Measurements from ENCODE around the gene LRRC59.

The LRRC59 gene

DNA sequence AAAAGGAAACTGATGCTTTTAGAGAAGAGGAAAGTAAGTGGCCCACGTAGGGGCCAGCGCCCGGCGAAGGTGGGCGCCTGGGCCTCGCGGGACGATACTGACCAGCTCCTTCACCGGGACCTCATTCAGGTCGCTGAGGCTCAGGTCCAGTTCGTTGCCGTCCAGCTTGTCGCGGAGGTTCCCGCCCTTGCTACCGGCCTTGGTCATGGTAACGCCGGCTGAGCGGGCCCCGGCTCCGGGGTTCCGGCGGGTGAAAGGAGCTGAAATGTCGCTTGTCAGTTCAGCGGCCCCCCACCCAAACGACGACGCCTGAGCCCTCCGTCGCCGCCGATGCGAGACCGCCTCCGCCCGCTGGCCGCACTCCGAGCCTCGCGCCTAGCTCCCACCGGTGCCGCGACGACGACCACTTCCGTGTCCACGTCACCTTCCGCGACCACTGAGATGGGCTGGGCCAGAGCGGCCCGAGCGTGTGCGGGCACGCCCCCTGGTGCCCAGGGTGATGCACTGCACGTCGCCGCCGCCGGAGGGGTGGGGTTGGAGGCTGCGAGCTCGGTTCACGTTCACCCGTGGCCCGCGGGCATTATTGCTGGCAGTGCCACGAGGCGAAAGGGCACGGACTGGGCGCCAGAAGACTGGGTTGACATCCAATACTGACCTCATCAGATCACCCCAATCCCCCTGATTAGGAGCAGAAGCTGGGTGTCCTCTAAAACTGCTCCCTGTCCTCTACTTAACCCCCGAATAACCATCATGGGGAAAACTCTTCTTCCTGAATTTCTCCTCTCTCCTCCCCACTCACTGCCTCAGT is at the start of gene LRRC59:
Gene LRRC59 (minus strand): TSS at position 413 of the 808 bp plus-strand sequence. CDS start 206 bp downstream, at position 207.
- Histone ChIP-seq H3K36me3 (ENCODE audit: insufficient read depth, low read length) (peaks cover 32% of the 10 kb centered on the region), H3K4me3 (peak within 1 kb of the TSS; percentile 91), H3K9ac (ENCODE audit: insufficient read length) (peak within 1 kb of the TSS; percentile 85), H3K9me3 (ENCODE audit: low read depth, low read length) (no peaks in the 10 kb centered on the region), H3K27ac (no peak within 1 kb of the TSS)
- TF ChIP-seq POLR2AphosphoS5 (IDR thresholded peaks at IDR 0.05; ENCODE audit: borderline replicate concordance, low read depth, low read length) (peak; percentile 87), FOXP2 (optimal IDR thresholded peaks at IDR 0.05; ENCODE audit: control extremely low read depth, extremely low read length, insufficient read depth) (peak; percentile 72), EZH2 (IDR thresholded peaks at IDR 0.05) (no peak)
- DNase-seq (ENCODE audit: low read depth, low spot score), result no peak

DNA sequence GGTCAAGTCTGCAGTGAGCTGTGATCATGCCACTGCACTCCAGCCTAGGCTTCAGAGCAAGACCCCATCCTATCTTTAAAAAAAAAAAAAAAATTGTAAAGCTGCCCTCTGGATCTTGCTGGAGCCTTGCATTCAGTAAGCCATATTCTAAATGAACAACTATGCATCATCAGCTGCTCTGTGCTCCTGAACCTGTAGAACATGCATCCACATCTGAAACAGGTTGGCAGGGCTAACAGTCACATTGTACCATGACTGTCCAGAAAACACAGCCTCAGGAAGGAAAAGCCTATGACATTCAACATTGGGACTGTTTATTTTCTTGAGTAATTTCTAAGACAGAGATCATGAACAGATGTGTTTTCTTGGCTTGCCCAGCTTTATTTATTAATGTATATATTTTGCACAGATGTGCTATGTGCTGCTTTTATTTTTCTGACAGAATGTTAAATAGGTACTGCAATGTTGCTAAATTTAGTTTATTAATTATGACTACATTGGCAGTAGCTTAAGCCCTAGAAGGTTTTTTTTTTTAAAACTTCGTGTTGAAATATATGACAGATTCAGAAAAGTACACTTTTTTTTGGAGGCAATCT is 48.5 kb upstream of the LRRC59 start:
- DNase-seq (ENCODE audit: low read depth, low spot score), result no peak
- no peak for TF ChIP-seq FOXP2 (optimal IDR thresholded peaks at IDR 0.05; ENCODE audit: control extremely low read depth, extremely low read length, insufficient read depth)
- no peak for TF ChIP-seq EZH2 (IDR thresholded peaks at IDR 0.05)
- TF ChIP-seq POLR2AphosphoS5 (IDR thresholded peaks at IDR 0.05; ENCODE audit: borderline replicate concordance, low read depth, low read length), result no peak
- Histone ChIP-seq H3K27ac (no peak overlapping the region), H3K36me3 (ENCODE audit: insufficient read depth, low read length) (no peaks in the 10 kb centered on the region), H3K9ac (ENCODE audit: insufficient read length) (no peak overlapping the region), H3K4me3 (no peak overlapping the region), H3K9me3 (ENCODE audit: low read depth, low read length) (no peaks in the 10 kb centered on the region)

DNA sequence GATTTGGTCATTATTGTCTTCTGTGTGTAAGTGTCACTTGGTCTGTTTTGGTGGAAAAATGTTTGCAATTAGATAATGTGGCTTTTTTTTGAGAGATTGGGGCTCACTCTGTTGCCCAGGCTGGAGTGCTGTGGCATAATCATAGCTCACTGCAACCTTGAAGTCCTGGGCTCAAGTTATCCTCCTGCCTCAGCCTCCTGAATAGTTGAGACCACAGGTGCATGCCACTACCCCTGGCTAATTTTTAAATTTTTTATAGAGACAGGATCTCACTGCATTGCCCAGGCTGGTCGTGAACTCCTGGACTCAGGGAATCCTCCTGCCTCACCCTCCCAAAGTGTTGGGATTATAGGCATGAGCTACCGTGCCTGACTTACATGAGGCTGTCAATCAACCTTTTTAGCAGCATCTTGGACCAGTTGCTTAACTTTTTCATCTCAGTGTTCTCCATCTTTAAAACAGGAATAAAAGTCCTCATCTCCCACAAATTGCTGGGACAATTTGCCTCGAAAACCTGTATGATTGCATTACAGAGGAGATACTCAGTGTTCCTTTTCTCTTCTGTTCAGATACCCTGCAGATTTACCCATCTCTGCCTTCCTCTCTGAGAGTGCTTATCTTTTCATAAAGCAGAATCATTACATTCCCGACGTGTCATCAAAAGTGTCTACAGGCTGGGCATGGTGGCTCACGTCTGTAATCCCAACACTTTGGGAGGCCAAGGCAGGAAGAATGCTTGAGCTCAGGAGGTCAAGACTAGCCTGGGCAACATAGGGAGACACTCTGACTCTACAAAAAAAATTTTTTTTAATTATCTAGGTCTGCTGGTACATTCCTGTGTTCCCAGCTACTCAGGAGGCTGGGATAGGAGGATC is 47.8 kb upstream of the LRRC59 start:
- H3K4me3 ChIP-seq, result no peak overlapping the region
- no peak for TF ChIP-seq POLR2AphosphoS5 (IDR thresholded peaks at IDR 0.05; ENCODE audit: borderline replicate concordance, low read depth, low read length)
- no peak for TF ChIP-seq FOXP2 (optimal IDR thresholded peaks at IDR 0.05; ENCODE audit: control extremely low read depth, extremely low read length, insufficient read depth)
- no peaks in the 10 kb centered on the region for H3K36me3 ChIP-seq (ENCODE audit: insufficient read depth, low read length)
- DNase-seq (ENCODE audit: low read depth, low spot score), result no peak
- no peak overlapping the region for H3K27ac ChIP-seq
- no peaks in the 10 kb centered on the region for H3K9me3 ChIP-seq (ENCODE audit: low read depth, low read length)
- no peak overlapping the region for H3K9ac ChIP-seq (ENCODE audit: insufficient read length)

DNA sequence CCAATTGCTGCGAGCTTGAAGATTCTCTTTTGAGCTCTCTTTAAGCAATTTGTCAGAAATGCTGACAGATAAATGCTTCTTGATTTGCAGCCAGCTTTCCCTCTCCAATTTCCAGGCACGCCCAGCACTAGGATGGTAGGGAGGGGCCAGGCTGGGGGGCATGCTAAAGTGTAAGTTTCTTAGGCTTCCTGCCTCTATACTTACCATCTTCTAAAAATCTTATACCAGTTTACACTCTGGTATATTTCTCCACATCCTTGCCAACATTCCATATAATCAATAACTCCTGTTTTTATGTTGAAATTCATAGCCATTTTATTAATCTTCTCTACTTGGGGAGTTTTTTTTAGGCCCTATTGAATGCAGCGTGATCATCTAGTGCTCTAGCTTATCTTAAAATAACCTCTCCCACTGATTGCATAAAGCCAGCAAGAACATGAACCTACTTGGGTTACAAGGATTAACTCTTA is 46.2 kb upstream of the LRRC59 start:
- no peaks in the 10 kb centered on the region for H3K9me3 ChIP-seq (ENCODE audit: low read depth, low read length)
- peak overlapping the region; percentile 51 for H3K4me3 ChIP-seq
- TF ChIP-seq FOXP2 (optimal IDR thresholded peaks at IDR 0.05; ENCODE audit: control extremely low read depth, extremely low read length, insufficient read depth) (no peak), POLR2AphosphoS5 (IDR thresholded peaks at IDR 0.05; ENCODE audit: borderline replicate concordance, low read depth, low read length) (no peak), EZH2 (IDR thresholded peaks at IDR 0.05) (no peak)
- DNase-seq (ENCODE audit: low read depth, low spot score), result no peak
- H3K9ac ChIP-seq (ENCODE audit: insufficient read length), result peak overlapping the region; percentile 24
- no peaks in the 10 kb centered on the region for H3K36me3 ChIP-seq (ENCODE audit: insufficient read depth, low read length)
- H3K27ac ChIP-seq, result no peak overlapping the region; the same call in 1 of the 2 replicates

DNA sequence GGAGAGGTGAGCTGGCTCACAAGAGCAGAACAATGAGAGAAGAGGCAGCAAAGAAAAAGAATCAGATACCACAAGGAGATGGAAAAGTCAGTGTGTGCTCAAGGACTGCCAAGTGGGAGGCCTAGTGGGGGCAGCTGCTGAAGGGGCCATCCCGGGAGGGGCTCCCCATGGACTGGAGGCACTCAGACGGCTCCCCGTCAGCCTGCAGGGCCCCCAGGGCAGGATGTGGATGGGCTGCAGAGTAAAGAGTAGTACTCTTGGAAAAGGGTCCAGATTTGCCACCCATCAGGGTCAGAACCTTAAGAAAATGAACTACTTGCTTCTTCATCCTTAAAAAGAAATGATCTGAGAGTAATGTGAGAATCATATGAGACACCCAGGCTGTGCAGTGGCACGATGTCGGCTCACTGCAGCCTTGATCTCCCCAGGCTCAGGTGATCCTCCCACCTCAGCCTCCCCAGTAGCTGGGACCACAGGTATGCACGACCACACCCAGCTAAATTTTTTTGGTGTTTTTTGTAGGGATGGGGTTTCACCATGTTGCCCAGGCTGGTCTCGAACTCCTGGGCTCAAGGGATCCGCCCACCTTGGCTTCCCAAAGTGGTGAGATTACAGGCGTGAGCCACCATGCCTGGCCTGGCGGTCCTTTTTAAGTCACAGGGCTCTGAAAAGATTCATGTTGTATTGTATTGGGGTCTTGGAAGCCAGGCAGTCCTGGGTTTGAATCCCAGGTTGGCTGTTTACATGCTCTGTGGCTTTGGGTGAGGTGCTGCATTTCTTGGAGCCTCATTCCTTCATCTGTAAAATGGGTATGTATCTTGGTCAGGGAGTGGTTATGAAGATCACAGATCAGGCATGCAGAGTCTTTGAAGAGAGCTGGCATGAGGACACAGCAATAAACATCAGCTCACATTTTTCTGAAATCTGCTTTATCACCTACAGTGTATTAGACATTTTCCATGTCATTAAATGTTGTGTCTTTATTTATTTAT is 43.8 kb upstream of the LRRC59 start:
- TF ChIP-seq POLR2AphosphoS5 (IDR thresholded peaks at IDR 0.05; ENCODE audit: borderline replicate concordance, low read depth, low read length) (no peak), EZH2 (IDR thresholded peaks at IDR 0.05) (no peak)
- Histone ChIP-seq H3K9ac (ENCODE audit: insufficient read length) (no peak overlapping the region), H3K27ac (no peak overlapping the region), H3K9me3 (ENCODE audit: low read depth, low read length) (no peaks in the 10 kb centered on the region), H3K4me3 (no peak overlapping the region), H3K36me3 (ENCODE audit: insufficient read depth, low read length) (no peaks in the 10 kb centered on the region)
- no peak for DNase-seq (ENCODE audit: low read depth, low spot score)

DNA sequence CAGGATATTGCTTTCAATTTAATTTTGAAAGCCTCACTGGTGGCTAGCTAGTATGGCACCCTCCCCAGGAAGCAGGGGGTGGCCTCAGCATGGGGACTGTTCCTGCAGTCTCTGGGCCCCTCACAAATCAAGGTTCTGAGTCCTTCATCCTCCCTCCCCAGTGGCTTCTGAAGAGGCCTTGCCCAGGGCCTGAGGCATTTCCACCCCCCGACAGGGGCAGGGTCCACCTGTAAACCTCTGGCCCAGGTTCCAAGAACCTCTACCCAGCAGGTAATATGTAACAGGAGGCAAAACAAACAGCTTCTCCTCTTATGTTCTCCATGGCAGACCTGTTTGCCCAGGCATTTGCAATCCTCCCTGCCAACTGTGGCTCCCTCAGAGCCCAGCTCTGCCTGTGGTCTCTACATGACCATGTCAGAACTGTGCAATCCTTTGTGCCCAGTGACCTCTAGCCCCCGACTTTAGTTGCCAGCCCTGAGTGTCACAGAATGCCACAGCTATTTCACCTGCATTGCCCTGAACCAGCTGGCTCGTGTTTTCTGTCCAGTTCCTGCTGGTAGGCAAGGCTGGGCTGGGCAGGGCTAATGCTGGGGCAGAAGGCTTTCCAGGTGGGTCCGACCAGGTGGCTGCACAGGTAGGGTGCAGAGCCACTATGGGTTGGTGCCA is 43.0 kb upstream of the LRRC59 start:
- Histone ChIP-seq H3K27ac (no peak overlapping the region), H3K4me3 (no peak overlapping the region), H3K9me3 (ENCODE audit: low read depth, low read length) (no peaks in the 10 kb centered on the region), H3K36me3 (ENCODE audit: insufficient read depth, low read length) (no peaks in the 10 kb centered on the region), H3K9ac (ENCODE audit: insufficient read length) (no peak overlapping the region)
- no peak for DNase-seq (ENCODE audit: low read depth, low spot score)
- no peak for TF ChIP-seq EZH2 (IDR thresholded peaks at IDR 0.05)
- no peak for TF ChIP-seq FOXP2 (optimal IDR thresholded peaks at IDR 0.05; ENCODE audit: control extremely low read depth, extremely low read length, insufficient read depth)
- TF ChIP-seq POLR2AphosphoS5 (IDR thresholded peaks at IDR 0.05; ENCODE audit: borderline replicate concordance, low read depth, low read length), result no peak

DNA sequence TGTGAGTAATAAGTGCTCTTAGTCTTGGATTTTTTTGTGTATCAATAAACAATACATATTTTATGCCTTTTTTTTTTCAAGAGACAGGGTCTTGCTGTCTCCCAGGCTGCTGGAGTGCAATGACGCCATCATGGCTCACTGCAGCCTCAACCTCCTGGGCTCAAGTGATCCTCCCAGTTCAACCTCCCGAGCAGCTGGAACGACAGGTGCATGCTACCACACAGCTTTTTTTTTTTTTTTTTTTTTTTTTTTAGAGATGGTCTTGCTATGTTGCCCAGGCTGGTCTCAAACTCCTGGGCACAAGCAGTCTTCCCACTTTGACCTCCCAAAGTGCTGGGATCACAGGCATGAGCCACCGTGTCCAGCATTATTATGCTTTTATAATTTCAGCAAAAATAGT is 41.7 kb upstream of the LRRC59 start:
- no peak overlapping the region for H3K4me3 ChIP-seq
- DNase-seq (ENCODE audit: low read depth, low spot score), result no peak
- no peaks in the 10 kb centered on the region for H3K9me3 ChIP-seq (ENCODE audit: low read depth, low read length)
- H3K9ac ChIP-seq (ENCODE audit: insufficient read length), result no peak overlapping the region
- TF ChIP-seq FOXP2 (optimal IDR thresholded peaks at IDR 0.05; ENCODE audit: control extremely low read depth, extremely low read length, insufficient read depth) (no peak), POLR2AphosphoS5 (IDR thresholded peaks at IDR 0.05; ENCODE audit: borderline replicate concordance, low read depth, low read length) (no peak), EZH2 (IDR thresholded peaks at IDR 0.05) (no peak)
- H3K36me3 ChIP-seq (ENCODE audit: insufficient read depth, low read length), result no peaks in the 10 kb centered on the region
- no peak overlapping the region for H3K27ac ChIP-seq
